Endodermal cell (in vitro differentiated cells): ENCODE results near the gene DCAF4. TPM values are rescaled to one million over a fixed set of nuclear protein-coding genes. Genes with fewer than 3 reads are reported as not detected.

Source experiments
- DNase-seq: peaks from one replicate; pipeline ENCODE4 v3.0.0-alpha.2; 2017
- H3K27ac ChIP-seq: 2 replicates; pipeline ENCODE4 v1.5.1; 2013; ENCODE audit warnings: mild to moderate bottlenecking, low read depth, low read length, moderate library complexity
- H3K27me3 ChIP-seq: 2 replicates; pipeline ENCODE4 v1.6.1; 2013; ENCODE audit warnings: mild to moderate bottlenecking, low read length, moderate library complexity; ENCODE audit not compliant: insufficient read depth, control insufficient read depth, poor library complexity, severe bottlenecking
- H3K36me3 ChIP-seq: 2 replicates; pipeline ENCODE4 v1.7.0; 2013; ENCODE audit warnings: mild to moderate bottlenecking, low read length, moderate library complexity; ENCODE audit not compliant: control insufficient read depth, insufficient read depth
- H3K4me1 ChIP-seq: one replicate; pipeline ENCODE4 v1.7.0; 2013; ENCODE audit warnings: low read length; ENCODE audit not compliant: control insufficient read depth, insufficient read depth
- H3K4me3 ChIP-seq: 2 replicates; pipeline ENCODE4 v1.5.1; 2013; ENCODE audit warnings: mild to moderate bottlenecking, low read length, moderate library complexity
- H3K9ac ChIP-seq: 2 replicates; pipeline ENCODE4 v1.6.1; 2013; ENCODE audit warnings: mild to moderate bottlenecking, low read length, moderate library complexity; ENCODE audit not compliant: poor library complexity, severe bottlenecking; ENCODE audit errors: extremely low read depth
- H3K9me3 ChIP-seq: 2 replicates; pipeline ENCODE4 v1.6.1; 2013; ENCODE audit warnings: mild to moderate bottlenecking, low read length, moderate library complexity; ENCODE audit not compliant: control insufficient read depth
- H3K27ac Mint-ChIP-seq: 2 replicates; pipeline ENCODE4 v1.8.0; 2020; ENCODE audit warnings: mixed read lengths
- H3K27me3 Mint-ChIP-seq: 2 replicates; pipeline ENCODE4 v1.8.0; 2021; ENCODE audit warnings: mild to moderate bottlenecking, mixed read lengths; ENCODE audit not compliant: insufficient read depth
- H3K36me3 Mint-ChIP-seq: 2 replicates; pipeline ENCODE4 v1.8.0; 2020; ENCODE audit warnings: low read depth, mixed read lengths
- H3K4me1 Mint-ChIP-seq: 2 replicates; pipeline ENCODE4 v1.8.0; 2020; ENCODE audit warnings: mixed read lengths
- H3K4me3 Mint-ChIP-seq: 2 replicates; pipeline ENCODE4 v1.8.0; 2020; ENCODE audit warnings: mild to moderate bottlenecking, moderate library complexity, mixed read lengths
- H3K9me3 Mint-ChIP-seq: 2 replicates; pipeline ENCODE4 v1.8.0; 2020; ENCODE audit warnings: mild to moderate bottlenecking, mixed read lengths
- CTCF ChIP-seq: fragments of 200-600 bp; sonication (generic); conservative IDR thresholded peaks from 2 replicates; pipeline ENCODE4 v1.5.0; 2021; ENCODE audit warnings: antibody characterized with exemption, mild to moderate bottlenecking
- WGBS, 2 experiments: methylation state at CpG; one replicate each; pipeline versions ENCODE4 v1.1.5 to v1.1.7; 2013; ENCODE audit warnings: missing lambda C conversion rate in 2 of 2, mixed read lengths in 1 of 2; ENCODE audit not compliant: insufficient coverage in 1 of 2, insufficient read length in 1 of 2; 5-methylcytosine and 5-hydroxymethylcytosine counted together
- total RNA-seq, 2 donors: library from RNA; stranded (reverse); fragmentation: NEBNext Ultra II Directional in 1 of 2; extraction: Animal tissue kit (Norgen Biotek cat#: 25700) in 1 of 2; gene quantifications; 2 replicates in 1 of 2; 3 replicates in 1 of 2; pipeline ENCODE4 v1.2.1, GENCODE V29; 2021

The DCAF4 gene
- total RNA-seq, 2 donors from 2014 or later: 16.4 to 17.7 TPM

GRCh38 chr14:73007835-73008234, 81.6 kb downstream of the DCAF4 start:
- Histone ChIP-seq H3K27me3 (no peaks in the 10 kb centered on the region), H3K4me3 (no peak overlapping the region), H3K27ac (no peak overlapping the region), H3K9me3 (no peaks in the 10 kb centered on the region), H3K4me1 (no peaks in the 10 kb centered on the region), H3K36me3 (peaks cover 41% of the 10 kb centered on the region), H3K9ac (no peak overlapping the region)
- no peaks in the 10 kb centered on the region for H3K27me3 Mint-ChIP-seq
- TF ChIP-seq CTCF: no peak
- H3K9me3 Mint-ChIP-seq: no peaks in the 10 kb centered on the region
- no peak overlapping the region for H3K4me3 Mint-ChIP-seq
- H3K4me1 Mint-ChIP-seq: peaks cover 7% of the 10 kb centered on the region
- peaks cover 19% of the 10 kb centered on the region for H3K36me3 Mint-ChIP-seq
- 96 to 98% methylated on average over 5 of the region's 5 CpGs for WGBS, 2 experiments
- H3K27ac Mint-ChIP-seq: no peak overlapping the region
- no peak for DNase-seq

GRCh38 chr14:73008501-73008900, 82.2 kb downstream of the DCAF4 start:
- TF ChIP-seq CTCF: no peak
- H3K27ac Mint-ChIP-seq: peak overlapping the region; percentile 44

More at GRCh38 chr14:73008501-73008900, 82.2 kb downstream of the DCAF4 start:
- Mint-ChIP-seq H3K4me1 (peaks cover 7% of the 10 kb centered on the region), H3K4me3 (no peak overlapping the region), H3K27me3 (no peaks in the 10 kb centered on the region), H3K9me3 (no peaks in the 10 kb centered on the region), H3K36me3 (peaks cover 23% of the 10 kb centered on the region)
- H3K4me1 ChIP-seq: no peaks in the 10 kb centered on the region
- H3K9me3 ChIP-seq: no peaks in the 10 kb centered on the region
- 100% methylated on average over 1 of the region's 1 CpG; no CpG with 5 or more reads in 1 of the 2 experiments for WGBS, 2 experiments
- H3K27ac ChIP-seq: no peak overlapping the region
- no peaks in the 10 kb centered on the region for H3K27me3 ChIP-seq
- H3K9ac ChIP-seq: no peak overlapping the region
- peaks cover 40% of the 10 kb centered on the region for H3K36me3 ChIP-seq
- DNase-seq: no peak
- no peak overlapping the region for H3K4me3 ChIP-seq

Other genes starting within 250 kb of the DCAF4 start
- not detected for gene DPF3, start 32.4 kb upstream of the DCAF4 start, total RNA-seq
- 10 to 100 TPM; 11.6 to 16.6 TPM for gene ZFYVE1, start 100.6 kb downstream of the DCAF4 start, total RNA-seq
- gene RBM25, start 132.1 kb downstream of the DCAF4 start, total RNA-seq: 100 to 1,000 TPM; 132 to 164 TPM
- 10 to 100 TPM; 45.7 to 49.9 TPM for gene PSEN1, start 210.0 kb downstream of the DCAF4 start, total RNA-seq